Measurements from ENCODE around the gene WDR81.
"Not testable (repeated sequence)": the region's sequence is repeated elsewhere in the genome, so short reads cannot be mapped to it uniquely, and the experiment has no call there.

Gene WDR81

DNA sequence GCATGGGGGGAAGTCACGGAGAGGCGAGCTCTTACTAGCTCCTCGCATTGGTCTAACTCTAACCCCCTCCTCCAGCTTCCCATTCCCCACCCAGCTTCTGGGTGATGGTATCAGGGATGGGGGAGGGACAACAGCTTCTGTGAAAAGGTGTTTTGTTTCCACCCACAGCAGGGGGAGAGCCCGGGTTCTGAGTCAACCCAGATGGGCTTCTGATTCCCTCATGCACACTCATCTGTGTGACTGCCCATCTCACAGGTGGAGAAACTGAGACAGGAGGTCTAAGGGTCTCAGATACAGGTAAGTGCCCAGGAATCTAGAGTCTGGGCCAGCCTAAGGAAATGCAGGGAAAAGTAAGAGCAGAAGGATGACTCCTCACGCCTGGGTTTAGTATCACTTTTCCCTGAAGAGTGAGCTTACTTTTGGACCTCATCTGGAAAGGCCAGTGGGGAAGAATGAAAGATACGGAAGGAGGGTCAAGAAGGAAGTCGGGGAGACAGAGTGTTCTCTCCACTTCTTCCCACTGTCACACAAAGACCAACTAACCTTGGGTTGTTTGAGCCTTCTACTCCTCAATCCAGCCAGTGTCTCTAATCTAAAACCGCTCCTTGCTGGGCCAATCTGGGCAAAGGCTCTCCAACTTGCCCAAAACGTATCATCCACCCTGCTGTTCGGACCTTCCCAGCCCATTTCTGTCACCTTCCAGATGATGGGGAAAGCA, 11.2 kb upstream of the WDR81 start:
- DNase-seq (ENCODE audit: low spot score) = no peak

DNA sequence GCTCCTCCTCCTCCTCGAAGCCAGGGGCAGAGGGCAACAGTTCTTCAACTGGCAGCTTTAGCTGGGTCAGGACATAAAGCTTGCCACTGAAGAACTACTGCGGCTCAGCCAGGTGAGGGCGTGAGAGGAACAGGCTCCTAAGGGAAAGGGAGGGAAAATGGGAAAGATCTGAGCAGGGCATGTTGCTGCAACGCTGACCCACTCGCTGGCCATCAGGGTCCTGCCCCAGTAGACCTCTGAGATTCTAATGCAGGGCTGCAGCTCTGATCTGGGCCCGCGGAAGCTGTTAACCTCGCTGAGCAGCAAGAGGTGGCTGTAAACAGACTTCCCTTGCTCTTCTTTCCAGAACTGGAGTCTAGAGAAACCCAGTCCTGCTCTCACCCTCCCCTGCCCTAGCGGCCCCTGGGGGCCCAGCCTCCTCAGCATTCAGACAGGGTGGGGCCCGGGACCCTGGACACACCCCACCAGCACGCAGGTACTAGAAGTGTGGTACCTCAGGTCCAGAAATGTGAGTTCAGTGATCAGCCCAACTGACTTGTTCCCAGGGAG, 10.6 kb upstream of the WDR81 start:
- DNase-seq (ENCODE audit: low spot score) = no peak

DNA sequence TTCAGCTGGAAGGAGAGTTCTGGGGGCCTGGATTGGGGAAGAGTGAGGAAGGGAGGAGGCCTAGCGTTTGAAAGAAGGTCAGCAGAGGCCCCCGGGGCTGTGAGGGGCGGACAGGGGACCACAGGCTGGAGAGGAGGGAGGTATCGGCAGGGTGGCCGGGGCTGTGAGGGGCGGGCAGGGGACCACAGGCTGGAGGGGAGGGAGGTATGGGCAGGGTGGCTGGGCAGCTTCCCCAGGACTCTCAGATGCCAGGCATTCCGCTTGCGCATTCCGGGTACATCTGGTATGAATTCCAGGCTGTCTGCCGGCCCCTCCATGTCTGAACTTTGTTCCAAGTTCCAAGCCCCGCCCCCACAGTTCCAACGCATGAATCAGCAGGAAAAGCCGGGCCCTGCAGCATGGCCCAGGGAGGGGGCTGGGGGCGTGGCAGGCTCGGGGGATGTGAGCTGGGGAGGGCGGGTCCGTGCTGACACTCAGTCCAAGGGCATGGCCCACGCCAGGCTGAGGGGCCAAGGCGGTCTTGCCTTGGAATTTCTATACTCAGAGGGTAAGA, 10.0 kb upstream of the WDR81 start:
- DNase-seq (ENCODE audit: low spot score) = peak; percentile 88

DNA sequence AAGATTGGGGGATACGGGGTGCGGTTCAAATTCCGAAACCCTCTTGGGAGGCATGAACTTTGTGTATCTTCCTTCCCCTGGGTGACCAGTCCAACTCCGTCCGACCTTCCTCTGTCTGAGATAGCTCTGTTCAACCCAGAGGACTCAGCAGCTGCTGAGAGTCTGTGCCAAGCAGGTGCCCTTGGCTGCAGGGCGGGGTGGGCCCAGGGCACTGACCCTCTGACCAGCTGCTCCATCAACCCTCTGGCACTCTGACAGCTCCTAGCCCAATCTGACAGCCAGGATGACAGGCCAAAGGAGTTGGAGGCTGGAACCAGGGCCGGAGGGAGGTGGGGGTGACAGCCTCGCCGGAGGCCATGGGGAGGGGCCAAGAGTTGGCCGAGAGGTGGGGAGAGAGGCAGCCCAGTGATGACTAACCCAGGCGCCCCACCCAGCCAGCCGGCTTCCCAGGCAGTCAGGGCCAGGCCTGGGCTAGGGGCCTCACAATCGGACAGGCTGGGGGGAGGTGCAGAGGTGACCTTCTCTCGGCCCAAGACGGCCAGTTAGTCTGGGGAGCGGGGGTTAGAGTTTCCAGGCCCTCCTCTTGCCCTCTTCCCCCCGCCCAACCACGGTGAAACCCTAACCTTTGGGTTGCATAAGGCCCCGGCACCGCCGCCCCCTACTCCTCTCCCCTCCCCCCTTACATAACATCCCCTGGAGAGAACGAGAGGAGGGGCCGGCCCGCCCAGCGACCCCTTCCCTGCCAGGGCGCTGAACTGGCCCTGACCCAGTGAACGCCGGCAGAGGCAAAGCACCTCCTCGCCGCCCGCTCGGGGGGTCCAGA, 9.3 kb upstream of the WDR81 start:
- DNase-seq (ENCODE audit: low spot score) = peak; percentile 89

DNA sequence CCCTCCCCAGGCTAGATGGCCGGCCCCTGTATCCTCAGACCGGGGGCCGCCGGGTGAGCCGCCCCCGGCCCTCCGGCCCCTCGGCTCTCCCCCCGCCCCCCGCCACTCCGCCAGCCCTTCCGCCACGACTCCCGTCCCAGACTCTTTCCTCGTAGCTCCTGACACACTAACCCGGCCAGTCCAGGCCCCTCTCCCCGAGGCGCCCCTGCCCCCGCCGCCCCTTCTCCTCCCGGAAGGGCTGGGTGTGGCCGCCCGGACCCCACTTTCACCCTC, 8.8 kb upstream of the WDR81 start:
- DNase-seq (ENCODE audit: low spot score) = no peak

DNA sequence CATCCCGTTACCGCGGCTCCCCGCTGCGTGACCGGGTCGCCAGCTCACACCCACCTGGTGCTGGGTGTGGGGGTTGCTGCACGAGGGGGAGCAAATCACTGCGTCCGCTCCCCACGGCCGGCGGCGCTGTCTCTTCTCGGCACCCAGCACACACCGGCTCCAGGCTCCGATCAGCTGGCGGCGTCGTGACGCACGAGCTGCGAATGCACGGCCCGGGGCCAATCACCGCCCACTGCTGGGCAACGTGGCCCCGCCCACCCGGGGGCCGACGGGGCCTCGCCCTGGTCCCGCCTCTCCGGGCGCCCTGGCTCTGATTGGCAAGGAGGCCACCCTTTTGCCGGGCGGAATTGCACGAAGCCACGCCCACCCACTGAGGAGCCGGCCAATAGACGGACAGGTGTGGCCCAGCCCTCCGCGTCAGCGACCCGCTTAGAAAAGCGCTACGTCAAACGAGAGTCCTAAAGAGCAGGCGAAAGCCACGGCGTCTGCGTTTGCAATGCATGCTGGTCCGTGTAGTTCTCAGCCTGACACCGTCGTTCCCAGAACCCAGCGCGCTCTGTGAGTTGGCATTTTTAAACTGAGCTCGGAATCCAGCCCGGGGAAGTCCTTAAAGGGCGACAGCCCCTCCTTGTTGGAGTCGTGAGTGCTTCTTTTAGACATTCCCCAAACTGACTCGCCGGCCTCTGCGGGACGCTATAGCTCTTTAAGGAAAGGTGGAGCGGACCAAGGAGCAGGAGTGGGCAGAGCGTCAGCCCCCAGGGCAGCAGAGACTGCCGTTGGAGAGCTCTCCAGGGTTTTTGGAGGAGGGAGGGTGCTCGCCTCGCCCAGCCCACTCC, 8.2 kb upstream of the WDR81 start:
- DNase-seq (ENCODE audit: low spot score) = peak; percentile 99

DNA sequence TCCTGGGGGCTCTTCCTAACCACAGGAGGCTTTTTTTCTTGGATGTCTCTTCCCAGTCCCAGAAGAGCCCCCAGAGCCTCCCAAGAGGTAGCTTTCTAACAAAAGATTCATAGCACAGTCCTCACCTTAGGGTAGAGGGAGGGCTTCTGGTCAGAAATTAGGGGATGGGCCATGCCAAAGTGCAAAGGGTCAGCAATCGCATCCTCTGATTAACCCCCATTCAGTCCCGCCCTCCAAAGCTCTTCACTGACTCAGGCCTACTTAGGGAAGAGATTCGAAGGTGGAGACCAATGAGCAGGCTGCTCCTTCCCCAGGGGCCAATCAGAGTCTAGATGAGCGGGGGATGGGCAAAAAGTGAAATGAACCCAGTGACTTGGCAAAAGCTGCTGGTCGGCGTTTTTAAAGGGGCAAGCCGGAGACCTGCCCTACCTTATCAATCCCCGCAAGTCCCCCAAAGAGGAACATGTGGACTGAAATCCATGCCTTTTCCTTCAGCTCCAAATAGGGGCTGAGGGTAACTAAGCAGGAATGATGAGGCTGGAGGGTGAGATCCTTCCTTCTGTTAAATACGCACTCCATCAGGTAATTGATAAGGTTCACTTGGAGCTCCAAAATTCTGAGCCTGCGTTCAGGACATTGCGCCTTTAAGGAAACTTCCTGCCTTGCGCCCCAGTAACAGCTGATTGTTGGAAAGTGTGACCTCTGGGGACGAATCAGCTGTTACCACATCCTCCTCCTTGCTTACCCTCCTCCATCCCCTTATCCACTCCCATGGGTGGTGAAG, 7.4 kb upstream of the WDR81 start:
- DNase-seq (ENCODE audit: low spot score) = peak; percentile 100

DNA sequence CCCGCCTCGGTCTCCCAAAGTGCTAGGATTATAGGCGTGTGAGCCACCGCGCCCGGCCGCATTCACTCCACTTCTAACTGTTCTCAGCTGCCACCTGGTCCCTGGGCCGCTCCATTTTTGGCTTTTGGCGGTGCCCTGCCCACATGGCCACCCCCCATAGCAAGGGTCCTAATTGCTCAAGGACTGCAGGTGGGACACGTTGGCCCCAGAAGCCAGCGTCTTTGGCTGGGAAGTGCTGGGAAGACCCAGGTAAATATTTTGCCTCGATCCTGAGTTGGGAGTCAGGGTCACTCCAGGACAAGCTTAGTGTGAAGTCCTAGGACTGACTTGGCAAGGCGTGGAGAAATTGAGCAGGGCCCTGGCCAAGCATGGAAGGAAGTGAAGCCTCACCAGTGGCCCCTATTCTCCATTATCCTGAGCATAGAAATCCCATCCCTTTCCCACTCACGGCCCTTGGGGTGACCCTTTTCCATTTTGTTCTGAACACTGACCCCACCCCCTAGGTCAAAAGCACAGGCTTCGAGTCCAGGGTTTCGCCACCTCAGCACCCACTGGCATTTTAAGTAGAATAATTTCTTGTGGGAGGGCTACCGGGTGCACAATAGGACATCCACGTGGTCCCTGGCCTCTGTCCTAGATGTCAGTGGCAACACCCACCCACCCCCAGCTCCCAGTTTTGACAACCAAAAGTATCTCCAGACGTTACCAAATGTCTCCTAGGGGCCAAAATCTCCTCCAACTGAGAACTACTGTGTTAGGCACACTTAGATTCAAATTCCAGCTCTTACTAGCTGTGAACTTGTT, 5.9 kb upstream of the WDR81 start:
- no peak for DNase-seq (ENCODE audit: low spot score)

DNA sequence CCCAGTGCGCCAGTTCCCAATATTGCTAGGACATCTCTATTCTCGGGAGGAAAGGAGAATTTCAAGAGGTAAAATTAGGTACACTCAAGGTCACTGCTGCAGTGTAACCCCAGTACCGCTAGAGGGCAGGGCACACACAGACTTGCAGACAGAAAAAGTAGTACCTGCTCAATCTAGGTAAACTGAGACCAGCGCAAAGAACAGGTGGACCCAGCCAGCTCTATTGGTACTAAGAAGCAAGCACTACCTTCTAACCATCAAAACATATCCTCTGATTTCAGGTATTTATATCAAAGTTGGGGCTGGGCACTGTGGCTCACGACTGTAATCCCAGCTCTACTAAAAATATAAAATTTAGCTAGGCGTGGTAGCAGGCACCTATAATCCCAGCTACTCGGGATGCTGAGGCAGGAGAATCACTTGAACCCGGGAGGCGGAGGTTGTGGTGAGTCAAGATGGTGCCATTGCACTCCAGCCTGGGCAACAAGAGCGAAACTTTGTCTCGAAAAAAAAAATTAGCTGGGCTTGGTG, 3.6 kb upstream of the WDR81 start:
- no peak for DNase-seq (ENCODE audit: low spot score)

DNA sequence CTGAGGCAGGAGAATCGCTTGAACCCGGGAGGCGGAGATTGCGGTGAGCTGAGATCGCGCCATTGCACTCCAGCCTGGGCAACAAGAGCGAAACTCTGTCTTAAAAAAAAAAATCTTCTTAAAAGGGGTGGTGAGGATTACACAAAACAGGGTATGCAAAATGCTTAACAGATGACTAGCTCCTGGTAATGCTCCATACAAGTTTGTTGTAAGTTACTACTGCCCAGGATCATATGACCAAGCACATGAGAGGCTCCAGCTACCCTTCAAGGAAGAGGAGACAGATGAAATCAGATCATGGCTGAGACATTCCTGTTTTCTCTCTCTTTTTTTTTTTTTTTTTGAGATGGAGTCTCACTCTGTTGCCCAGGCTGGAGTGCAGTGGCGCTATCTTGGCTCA, 2.5 kb upstream of the WDR81 start:
- not testable (repeated sequence) for DNase-seq (ENCODE audit: low spot score)

DNA sequence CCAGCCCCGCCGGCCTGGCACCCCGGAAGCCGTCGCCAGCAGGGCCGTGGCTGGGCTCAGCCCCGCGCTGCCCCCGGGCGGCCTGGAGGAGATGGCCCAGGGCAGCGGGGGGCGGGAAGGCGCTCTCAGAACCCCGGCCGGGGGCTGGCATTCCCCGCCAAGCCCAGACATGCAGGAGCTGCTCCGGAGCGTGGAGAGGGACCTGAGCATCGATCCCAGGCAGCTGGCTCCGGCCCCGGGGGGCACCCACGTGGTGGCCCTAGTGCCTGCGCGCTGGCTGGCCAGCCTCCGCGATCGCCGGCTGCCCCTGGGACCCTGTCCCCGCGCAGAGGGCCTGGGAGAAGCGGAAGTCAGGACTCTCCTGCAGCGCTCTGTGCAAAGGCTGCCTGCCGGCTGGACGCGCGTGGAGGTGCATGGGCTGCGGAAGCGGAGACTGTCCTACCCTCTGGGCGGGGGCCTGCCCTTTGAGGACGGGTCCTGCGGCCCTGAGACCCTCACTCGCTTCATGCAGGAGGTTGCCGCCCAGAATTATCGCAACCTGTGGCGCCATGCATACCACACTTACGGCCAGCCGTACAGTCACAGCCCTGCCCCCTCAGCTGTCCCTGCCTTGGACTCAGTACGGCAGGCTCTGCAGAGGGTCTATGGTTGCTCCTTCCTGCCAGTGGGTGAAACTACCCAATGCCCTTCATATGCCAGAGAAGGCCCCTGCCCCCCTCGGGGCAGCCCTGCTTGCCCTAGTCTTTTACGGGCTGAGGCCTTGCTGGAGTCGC, 551 bp downstream of the WDR81 start:
- no peak for DNase-seq (ENCODE audit: low spot score)

DNA sequence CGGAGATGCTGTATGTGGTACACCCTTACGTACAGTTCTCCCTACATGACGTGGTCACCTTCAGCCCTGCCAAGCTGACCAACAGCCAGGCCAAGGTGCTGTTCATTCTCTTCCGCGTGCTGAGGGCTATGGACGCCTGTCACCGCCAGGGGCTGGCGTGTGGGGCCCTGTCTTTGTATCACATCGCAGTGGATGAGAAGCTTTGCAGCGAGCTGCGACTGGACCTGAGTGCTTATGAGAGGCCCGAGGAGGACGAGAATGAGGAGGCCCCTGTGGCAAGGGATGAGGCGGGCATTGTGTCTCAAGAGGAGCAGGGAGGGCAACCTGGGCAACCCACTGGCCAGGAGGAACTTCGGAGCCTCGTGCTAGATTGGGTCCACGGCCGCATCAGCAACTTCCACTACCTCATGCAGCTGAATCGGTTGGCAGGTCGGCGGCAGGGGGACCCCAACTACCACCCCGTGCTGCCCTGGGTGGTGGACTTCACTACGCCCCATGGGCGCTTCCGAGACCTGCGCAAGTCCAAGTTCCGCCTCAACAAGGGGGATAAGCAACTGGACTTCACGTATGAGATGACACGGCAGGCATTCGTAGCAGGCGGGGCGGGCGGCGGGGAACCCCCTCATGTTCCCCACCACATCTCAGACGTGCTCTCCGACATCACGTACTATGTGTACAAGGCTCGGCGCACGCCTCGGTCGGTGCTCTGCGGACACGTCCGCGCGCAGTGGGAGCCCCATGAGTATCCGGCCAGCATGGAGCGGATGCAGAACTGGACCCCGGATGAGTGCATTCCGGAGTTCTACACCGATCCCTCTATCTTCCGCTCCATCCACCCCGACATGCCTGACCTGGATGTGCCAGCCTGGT, 1.4 kb downstream of the WDR81 start:
- no peak for DNase-seq (ENCODE audit: low spot score)

DNA sequence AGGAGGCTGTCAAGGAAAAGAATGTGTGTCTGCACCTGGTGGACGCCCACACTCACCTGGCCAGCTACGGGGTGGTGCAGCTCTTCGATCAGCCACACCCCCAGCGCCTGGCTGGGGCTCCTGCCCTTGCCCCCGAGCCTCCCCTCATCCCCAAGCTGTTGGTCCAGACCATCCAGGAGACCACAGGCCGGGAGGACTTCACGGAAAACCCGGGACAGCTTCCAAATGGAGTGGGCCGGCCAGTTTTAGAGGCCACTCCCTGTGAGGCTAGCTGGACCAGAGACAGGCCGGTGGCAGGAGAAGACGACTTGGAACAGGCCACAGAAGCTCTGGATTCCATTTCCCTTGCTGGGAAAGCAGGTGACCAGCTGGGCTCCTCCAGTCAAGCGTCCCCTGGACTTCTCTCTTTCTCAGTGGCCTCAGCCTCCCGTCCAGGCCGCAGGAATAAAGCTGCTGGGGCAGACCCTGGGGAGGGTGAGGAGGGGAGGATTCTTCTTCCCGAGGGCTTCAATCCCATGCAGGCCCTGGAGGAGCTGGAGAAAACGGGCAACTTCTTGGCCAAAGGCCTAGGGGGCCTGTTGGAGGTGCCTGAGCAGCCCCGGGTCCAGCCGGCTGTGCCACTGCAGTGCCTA, 2.2 kb downstream of the WDR81 start:
- no peak for DNase-seq (ENCODE audit: low spot score)

DNA sequence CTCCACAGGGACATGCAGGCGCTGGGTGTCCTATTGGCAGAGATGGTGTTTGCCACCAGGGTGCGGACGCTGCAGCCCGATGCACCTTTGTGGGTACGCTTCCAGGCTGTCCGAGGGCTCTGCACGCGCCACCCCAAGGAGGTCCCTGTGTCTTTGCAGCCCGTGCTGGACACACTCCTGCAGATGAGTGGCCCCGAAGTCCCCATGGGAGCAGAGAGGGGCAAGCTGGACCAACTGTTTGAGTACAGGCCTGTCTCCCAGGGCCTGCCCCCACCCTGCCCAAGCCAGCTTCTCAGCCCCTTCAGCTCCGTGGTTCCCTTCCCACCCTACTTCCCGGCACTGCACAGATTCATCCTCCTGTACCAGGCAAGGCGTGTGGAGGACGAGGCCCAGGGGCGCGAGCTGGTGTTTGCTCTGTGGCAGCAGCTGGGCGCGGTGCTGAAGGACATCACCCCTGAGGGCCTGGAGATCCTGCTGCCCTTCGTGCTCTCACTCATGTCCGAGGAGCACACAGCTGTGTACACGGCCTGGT, 2.8 kb downstream of the WDR81 start:
- no peak for DNase-seq (ENCODE audit: low spot score)

DNA sequence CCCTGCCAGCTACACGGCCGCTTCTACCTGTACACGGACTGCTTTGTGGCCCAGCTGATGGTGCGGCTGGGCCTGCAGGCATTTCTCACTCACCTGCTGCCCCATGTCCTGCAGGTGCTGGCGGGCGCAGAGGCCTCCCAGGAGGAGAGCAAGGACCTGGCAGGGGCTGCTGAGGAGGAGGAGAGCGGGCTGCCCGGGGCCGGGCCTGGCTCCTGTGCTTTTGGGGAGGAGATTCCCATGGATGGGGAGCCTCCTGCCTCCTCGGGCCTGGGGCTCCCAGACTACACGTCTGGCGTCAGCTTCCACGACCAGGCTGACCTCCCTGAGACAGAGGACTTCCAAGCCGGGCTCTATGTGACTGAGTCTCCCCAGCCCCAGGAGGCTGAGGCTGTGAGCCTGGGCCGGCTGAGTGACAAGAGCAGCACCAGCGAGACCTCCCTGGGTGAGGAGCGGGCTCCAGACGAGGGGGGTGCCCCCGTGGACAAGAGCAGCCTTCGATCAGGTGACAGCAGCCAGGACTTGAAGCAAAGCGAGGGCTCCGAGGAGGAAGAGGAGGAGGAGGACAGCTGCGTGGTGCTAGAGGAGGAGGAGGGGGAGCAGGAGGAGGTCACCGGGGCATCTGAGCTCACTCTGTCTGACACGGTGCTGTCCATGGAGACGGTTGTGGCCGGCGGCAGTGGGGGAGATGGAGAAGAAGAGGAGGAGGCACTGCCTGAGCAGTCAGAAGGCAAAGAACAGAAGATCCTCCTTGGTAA, 3.5 kb downstream of the WDR81 start:
- DNase-seq (ENCODE audit: low spot score) = no peak

DNA sequence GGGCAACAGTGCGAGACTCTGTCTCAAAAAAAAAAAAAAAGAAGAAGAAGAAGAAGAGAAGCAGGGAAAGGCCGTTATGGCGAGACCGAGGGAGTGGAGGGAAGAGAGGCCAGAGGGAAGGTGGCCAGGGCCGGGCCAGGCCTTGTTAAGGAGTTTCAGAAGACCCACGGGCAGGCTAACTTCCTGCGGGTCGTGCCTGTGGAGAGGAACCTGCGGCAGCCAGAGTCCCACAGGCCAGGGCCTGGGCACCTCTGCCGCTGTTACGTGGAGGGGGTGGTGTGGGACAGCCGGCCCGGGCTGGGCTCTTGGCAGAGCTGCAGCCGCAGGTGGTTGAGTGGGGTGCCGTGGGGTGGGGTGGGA, 5.4 kb downstream of the WDR81 start:
- no peak for DNase-seq (ENCODE audit: low spot score)
